ENCODE data around the gene POLQ. TPM values are rescaled to one million over a fixed set of nuclear protein-coding genes. Genes with fewer than 3 reads are reported as not detected.
"Not testable (repeated sequence)": the region's sequence is repeated elsewhere in the genome, so short reads cannot be mapped to it uniquely, and the experiment has no call there.

POLQ gene
- total and polyA plus RNA-seq, 4 donors = 0.10 to 13.2 (median 0.22) TPM

DNA sequence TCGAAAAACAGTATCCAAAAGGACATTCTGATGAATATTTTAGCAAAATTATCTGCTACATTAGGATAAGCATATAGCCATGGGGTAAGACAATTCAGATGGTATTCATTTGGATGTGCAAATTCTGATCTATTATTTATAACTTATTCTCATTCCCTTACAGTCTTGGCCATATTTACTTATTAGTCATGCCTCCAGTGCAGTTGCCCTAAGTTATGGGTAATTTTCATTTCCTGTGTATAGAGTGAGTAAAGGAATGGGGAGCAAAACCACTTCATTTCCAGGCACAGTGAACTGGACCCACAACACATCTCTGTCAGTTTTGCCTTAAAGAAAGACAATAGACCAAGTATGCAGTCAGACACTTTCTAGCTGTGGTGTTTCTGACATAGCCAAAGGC lies 134.3 kb downstream of the POLQ start:
- Histone ChIP-seq H3K4me1 (ENCODE audit: control insufficient read depth in 4 of 4, insufficient read depth in 4 of 4, low read length in 3 of 4) (no peaks in the 10 kb centered on the region), H3K9me3 (ENCODE audit: control insufficient read depth in 4 of 4, low read length in 3 of 4) (no peaks in the 10 kb centered on the region), H3K9ac (ENCODE audit: low read depth in 1 of 2, low read length in 2 of 2) (no peak overlapping the region), H3K36me3 (ENCODE audit: control insufficient read depth in 4 of 4, insufficient read depth in 3 of 4, low read depth in 1 of 4, low read length in 3 of 4) (no peaks in the 10 kb centered on the region), H3K4me3 (ENCODE audit: low read depth in 1 of 3, low read length in 3 of 3) (no peak overlapping the region), H3K27me3 (ENCODE audit: control insufficient read depth in 4 of 4, insufficient read depth in 4 of 4, low read length in 3 of 4) (no peaks in the 10 kb centered on the region), H3K27ac (ENCODE audit: low read depth in 1 of 2, low read length in 2 of 2) (no peak overlapping the region)
- 86% methylated on average over 1 of the region's 1 CpG for WGBS
- TF ChIP-seq EGR1 (IDR thresholded peaks at IDR 0.05; ENCODE audit: low read depth in 2 of 2) (no peak), SP1 (IDR thresholded peaks at IDR 0.05) (no peak), YY1 (IDR thresholded peaks at IDR 0.05) (no peak)
- DNase-seq (ENCODE audit: low spot score) = no peak

GRCh38 chr3:121405631-121406030 lies 140.2 kb downstream of the POLQ start:
- Histone ChIP-seq H3K27ac (ENCODE audit: low read depth in 1 of 2, low read length in 2 of 2) (no peak overlapping the region), H3K4me1 (ENCODE audit: control insufficient read depth in 4 of 4, insufficient read depth in 4 of 4, low read length in 3 of 4) (no peaks in the 10 kb centered on the region), H3K9ac (ENCODE audit: low read depth in 1 of 2, low read length in 2 of 2) (no peak overlapping the region), H3K27me3 (ENCODE audit: control insufficient read depth in 4 of 4, insufficient read depth in 4 of 4, low read length in 3 of 4) (peaks cover 0 to 3% (median 0%) of the 10 kb centered on the region in 4 donors), H3K4me3 (ENCODE audit: low read depth in 1 of 3, low read length in 3 of 3) (no peak overlapping the region), H3K36me3 (ENCODE audit: control insufficient read depth in 4 of 4, insufficient read depth in 3 of 4, low read depth in 1 of 4, low read length in 3 of 4) (no peaks in the 10 kb centered on the region), H3K9me3 (ENCODE audit: control insufficient read depth in 4 of 4, low read length in 3 of 4) (no peaks in the 10 kb centered on the region)
- no peak for DNase-seq (ENCODE audit: low spot score)
- TF ChIP-seq JUND (IDR thresholded peaks at IDR 0.05) = no peak
- no peak for TF ChIP-seq HNF4A (conservative IDR thresholded peaks at IDR 0.05)
- TF ChIP-seq, protein P1, sequence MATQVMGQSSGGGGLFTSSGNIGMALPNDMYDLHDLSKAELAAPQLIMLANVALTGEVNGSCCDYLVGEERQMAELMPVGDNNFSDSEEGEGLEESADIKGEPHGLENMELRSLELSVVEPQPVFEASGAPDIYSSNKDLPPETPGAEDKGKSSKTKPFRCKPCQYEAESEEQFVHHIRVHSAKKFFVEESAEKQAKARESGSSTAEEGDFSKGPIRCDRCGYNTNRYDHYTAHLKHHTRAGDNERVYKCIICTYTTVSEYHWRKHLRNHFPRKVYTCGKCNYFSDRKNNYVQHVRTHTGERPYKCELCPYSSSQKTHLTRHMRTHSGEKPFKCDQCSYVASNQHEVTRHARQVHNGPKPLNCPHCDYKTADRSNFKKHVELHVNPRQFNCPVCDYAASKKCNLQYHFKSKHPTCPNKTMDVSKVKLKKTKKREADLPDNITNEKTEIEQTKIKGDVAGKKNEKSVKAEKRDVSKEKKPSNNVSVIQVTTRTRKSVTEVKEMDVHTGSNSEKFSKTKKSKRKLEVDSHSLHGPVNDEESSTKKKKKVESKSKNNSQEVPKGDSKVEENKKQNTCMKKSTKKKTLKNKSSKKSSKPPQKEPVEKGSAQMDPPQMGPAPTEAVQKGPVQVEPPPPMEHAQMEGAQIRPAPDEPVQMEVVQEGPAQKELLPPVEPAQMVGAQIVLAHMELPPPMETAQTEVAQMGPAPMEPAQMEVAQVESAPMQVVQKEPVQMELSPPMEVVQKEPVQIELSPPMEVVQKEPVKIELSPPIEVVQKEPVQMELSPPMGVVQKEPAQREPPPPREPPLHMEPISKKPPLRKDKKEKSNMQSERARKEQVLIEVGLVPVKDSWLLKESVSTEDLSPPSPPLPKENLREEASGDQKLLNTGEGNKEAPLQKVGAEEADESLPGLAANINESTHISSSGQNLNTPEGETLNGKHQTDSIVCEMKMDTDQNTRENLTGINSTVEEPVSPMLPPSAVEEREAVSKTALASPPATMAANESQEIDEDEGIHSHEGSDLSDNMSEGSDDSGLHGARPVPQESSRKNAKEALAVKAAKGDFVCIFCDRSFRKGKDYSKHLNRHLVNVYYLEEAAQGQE (IDR thresholded peaks at IDR 0.05) = no peak
- no peak for TF ChIP-seq EGR1 (IDR thresholded peaks at IDR 0.05; ENCODE audit: low read depth in 2 of 2)
- no peak for TF ChIP-seq RXRA (IDR thresholded peaks at IDR 0.05)
- TF ChIP-seq, protein P2, sequence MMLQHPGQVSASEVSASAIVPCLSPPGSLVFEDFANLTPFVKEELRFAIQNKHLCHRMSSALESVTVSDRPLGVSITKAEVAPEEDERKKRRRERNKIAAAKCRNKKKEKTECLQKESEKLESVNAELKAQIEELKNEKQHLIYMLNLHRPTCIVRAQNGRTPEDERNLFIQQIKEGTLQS (IDR thresholded peaks at IDR 0.05) = no peak
- no peak for TF ChIP-seq FOXA2 (IDR thresholded peaks at IDR 0.05)
- no peak for TF ChIP-seq HNF4G (IDR thresholded peaks at IDR 0.05)
- TF ChIP-seq YY1 (IDR thresholded peaks at IDR 0.05) = no peak
- no peak for TF ChIP-seq SP1 (IDR thresholded peaks at IDR 0.05)
- TF ChIP-seq RAD21 (IDR thresholded peaks at IDR 0.05) = no peak
- TF ChIP-seq, protein P3, sequence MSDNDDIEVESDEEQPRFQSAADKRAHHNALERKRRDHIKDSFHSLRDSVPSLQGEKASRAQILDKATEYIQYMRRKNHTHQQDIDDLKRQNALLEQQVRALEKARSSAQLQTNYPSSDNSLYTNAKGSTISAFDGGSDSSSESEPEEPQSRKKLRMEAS (IDR thresholded peaks at IDR 0.05) = no peak
- WGBS = 73% methylated on average over 1 of the region's 1 CpG

GRCh38 chr3:121399820-121400219 lies 146.0 kb downstream of the POLQ start:
- Histone ChIP-seq H3K27me3 (ENCODE audit: control insufficient read depth in 4 of 4, insufficient read depth in 4 of 4, low read length in 3 of 4) (no peaks in the 10 kb centered on the region), H3K36me3 (ENCODE audit: control insufficient read depth in 4 of 4, insufficient read depth in 3 of 4, low read depth in 1 of 4, low read length in 3 of 4) (no peaks in the 10 kb centered on the region), H3K9ac (ENCODE audit: low read depth in 1 of 2, low read length in 2 of 2) (no peak overlapping the region), H3K27ac (ENCODE audit: low read depth in 1 of 2, low read length in 2 of 2) (no peak overlapping the region), H3K9me3 (ENCODE audit: control insufficient read depth in 4 of 4, low read length in 3 of 4) (no peaks in the 10 kb centered on the region), H3K4me3 (ENCODE audit: low read depth in 1 of 3, low read length in 3 of 3) (no peak overlapping the region), H3K4me1 (ENCODE audit: control insufficient read depth in 4 of 4, insufficient read depth in 4 of 4, low read length in 3 of 4) (no peaks in the 10 kb centered on the region)
- TF ChIP-seq, protein P1 (IDR thresholded peaks at IDR 0.05) = no peak
- no peak for TF ChIP-seq FOXA1 (IDR thresholded peaks at IDR 0.05)
- no peak for DNase-seq (ENCODE audit: low spot score)

GRCh38 chr3:121398051-121398450 lies 147.7 kb downstream of the POLQ start:
- 74% methylated on average over 8 of the region's 8 CpGs for WGBS
- H3K27ac ChIP-seq (ENCODE audit: low read depth in 1 of 2, low read length in 2 of 2); H3K4me3 ChIP-seq (ENCODE audit: low read depth in 1 of 3, low read length in 3 of 3); H3K9me3 ChIP-seq (ENCODE audit: control insufficient read depth in 4 of 4, low read length in 3 of 4); H3K4me1 ChIP-seq (ENCODE audit: control insufficient read depth in 4 of 4, insufficient read depth in 4 of 4, low read length in 3 of 4); H3K27me3 ChIP-seq (ENCODE audit: control insufficient read depth in 4 of 4, insufficient read depth in 4 of 4, low read length in 3 of 4); DNase-seq (ENCODE audit: low spot score); H3K9ac ChIP-seq (ENCODE audit: low read depth in 1 of 2, low read length in 2 of 2); H3K36me3 ChIP-seq (ENCODE audit: control insufficient read depth in 4 of 4, insufficient read depth in 3 of 4, low read depth in 1 of 4, low read length in 3 of 4): not testable (repeated sequence)

- H3K4me3 ChIP-seq (ENCODE audit: low read depth in 1 of 3, low read length in 3 of 3); H3K4me1 ChIP-seq (ENCODE audit: control insufficient read depth in 4 of 4, insufficient read depth in 4 of 4, low read length in 3 of 4); H3K9me3 ChIP-seq (ENCODE audit: control insufficient read depth in 4 of 4, low read length in 3 of 4); H3K9ac ChIP-seq (ENCODE audit: low read depth in 1 of 2, low read length in 2 of 2); DNase-seq (ENCODE audit: low spot score); H3K27ac ChIP-seq (ENCODE audit: low read depth in 1 of 2, low read length in 2 of 2); H3K36me3 ChIP-seq (ENCODE audit: control insufficient read depth in 4 of 4, insufficient read depth in 3 of 4, low read depth in 1 of 4, low read length in 3 of 4); H3K27me3 ChIP-seq (ENCODE audit: control insufficient read depth in 4 of 4, insufficient read depth in 4 of 4, low read length in 3 of 4): not testable (repeated sequence)
- 41% methylated on average over 1 of the region's 1 CpG for WGBS
These were observed 149.8 kb downstream of the POLQ start for GRCh38 chr3:121395967-121396366.
